ENCODE data around the gene BEND6. TPM values are rescaled to one million over a fixed set of nuclear protein-coding genes. Genes with fewer than 3 reads are reported as not detected.

BEND6 gene
- total and polyA plus RNA-seq, 2 of the 8 experiments (the other 6 are each of a cell fraction or from before 2014, with no cell fraction given): 0.71 to 2.1 TPM

GRCh38 chr6:56944661-56945060, 10.2 kb upstream of the BEND6 start:
- Histone ChIP-seq H3K9me3 (ENCODE audit: insufficient read depth in 2 of 2, low read depth in 1 of 2, low read length in 1 of 2) (no peaks in the 10 kb centered on the region), H2BK5ac (ENCODE audit: low read depth, low read length) (no peak overlapping the region), H3K4ac (replicated peaks; ENCODE audit: insufficient read length, low read depth, low read length) (no peak overlapping the region), H3K9ac (replicated peaks in 1 of 4; ENCODE audit: extremely low read depth in 1 of 4, low read depth in 3 of 4, low read length in 3 of 4) (no peak overlapping the region), H4K8ac (ENCODE audit: extremely low read depth, insufficient read depth, low read length) (no peak overlapping the region), H3K14ac (ENCODE audit: insufficient read length) (no peak overlapping the region), H3K4me2 (ENCODE audit: insufficient read depth in 1 of 2, low read depth in 2 of 2, low read length in 2 of 2) (no peak overlapping the region), H3K36me3 (ENCODE audit: control insufficient read depth in 2 of 4, insufficient read depth in 4 of 4, low read length in 3 of 4) (peaks cover 0 to under 1% (median 0%) of the 10 kb centered on the region in 4 experiments; a peak in 1 of 8 replicates), H2AK5ac (ENCODE audit: low read depth, low read length) (no peak overlapping the region), H2BK20ac (ENCODE audit: low read length) (no peak overlapping the region), H2BK120ac (replicated peaks; ENCODE audit: low read depth, low read length) (no peak overlapping the region), H3K23me2 (ENCODE audit: low read depth, low read length) (no peaks in the 10 kb centered on the region), H3K79me1 (ENCODE audit: low read depth, low read length) (no peaks in the 10 kb centered on the region), H3K4me1 (replicated peaks in 1 of 4; ENCODE audit: control insufficient read depth in 3 of 4, insufficient read depth in 4 of 4, low read length in 3 of 4) (no peaks in the 10 kb centered on the region), H3K27ac (ENCODE audit: low read depth, low read length) (no peak overlapping the region), H2AFZ (ENCODE audit: low read length) (no peak overlapping the region), H2BK15ac (ENCODE audit: low read length) (no peak overlapping the region), H3K56ac (replicated peaks; ENCODE audit: insufficient read length, low read depth, low read length) (no peak overlapping the region), H3K27me3 (replicated peaks in 1 of 4; ENCODE audit: control insufficient read depth in 3 of 4, extremely low read depth in 1 of 4, insufficient read depth in 3 of 4, low read length in 3 of 4) (no peaks in the 10 kb centered on the region), H3K23ac (ENCODE audit: insufficient read length) (no peak overlapping the region), H4K20me1 (replicated peaks in 1 of 2; ENCODE audit: control insufficient read depth in 1 of 2, insufficient read depth in 2 of 2, low read length in 2 of 2) (no peaks in the 10 kb centered on the region), H2BK12ac (ENCODE audit: low read depth, low read length) (no peak overlapping the region), H4K5ac (ENCODE audit: insufficient read length, low read depth, low read length) (no peak overlapping the region), H3K79me2 (ENCODE audit: control insufficient read depth in 1 of 2, insufficient read depth in 2 of 2, low read length in 2 of 2) (no peaks in the 10 kb centered on the region), H3K18ac (ENCODE audit: extremely low read depth, low read length) (no peak overlapping the region), H3K4me3 (ENCODE audit: extremely low read depth in 1 of 4, insufficient read depth in 2 of 4, low read depth in 3 of 4, low read length in 4 of 4) (no peak overlapping the region), H4K91ac (replicated peaks; ENCODE audit: insufficient read length, low read length) (no peak overlapping the region)
- DNase-seq (ENCODE audit: low read depth in 1 of 2, low spot score in 2 of 2) (no peak), FAIRE-seq (no peak)
- POLR2A ChIA-PET (ENCODE audit: partially characterized antibody): no interaction called here
- CTCF ChIA-PET (ENCODE audit: partially characterized antibody): interaction anchor here (1.0 kb wide), 1 partner anchor 51 kb away, joined by 3 read pairs; no protein-coding TSS in a partner anchor
- TF ChIP-seq, protein P1, sequence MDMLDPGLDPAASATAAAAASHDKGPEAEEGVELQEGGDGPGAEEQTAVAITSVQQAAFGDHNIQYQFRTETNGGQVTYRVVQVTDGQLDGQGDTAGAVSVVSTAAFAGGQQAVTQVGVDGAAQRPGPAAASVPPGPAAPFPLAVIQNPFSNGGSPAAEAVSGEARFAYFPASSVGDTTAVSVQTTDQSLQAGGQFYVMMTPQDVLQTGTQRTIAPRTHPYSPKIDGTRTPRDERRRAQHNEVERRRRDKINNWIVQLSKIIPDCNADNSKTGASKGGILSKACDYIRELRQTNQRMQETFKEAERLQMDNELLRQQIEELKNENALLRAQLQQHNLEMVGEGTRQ (IDR thresholded peaks at IDR 0.05; ENCODE audit: low read length): no peak
- TF ChIP-seq PHF8 (conservative IDR thresholded peaks at IDR 0.05; ENCODE audit: low read depth, low read length): no peak
- TF ChIP-seq YY1 (IDR thresholded peaks at IDR 0.05; ENCODE audit: low read depth, low read length): no peak
- no peak for TF ChIP-seq SUZ12 (IDR thresholded peaks at IDR 0.05; ENCODE audit: low read length)
